Measurements from ENCODE around the gene ATXN7. TPM values are rescaled to one million over a fixed set of nuclear protein-coding genes. Genes with fewer than 3 reads are reported as not detected.

The ATXN7 gene
- total RNA-seq, 1 donor from 2014 or later = 12.6 TPM

DNA sequence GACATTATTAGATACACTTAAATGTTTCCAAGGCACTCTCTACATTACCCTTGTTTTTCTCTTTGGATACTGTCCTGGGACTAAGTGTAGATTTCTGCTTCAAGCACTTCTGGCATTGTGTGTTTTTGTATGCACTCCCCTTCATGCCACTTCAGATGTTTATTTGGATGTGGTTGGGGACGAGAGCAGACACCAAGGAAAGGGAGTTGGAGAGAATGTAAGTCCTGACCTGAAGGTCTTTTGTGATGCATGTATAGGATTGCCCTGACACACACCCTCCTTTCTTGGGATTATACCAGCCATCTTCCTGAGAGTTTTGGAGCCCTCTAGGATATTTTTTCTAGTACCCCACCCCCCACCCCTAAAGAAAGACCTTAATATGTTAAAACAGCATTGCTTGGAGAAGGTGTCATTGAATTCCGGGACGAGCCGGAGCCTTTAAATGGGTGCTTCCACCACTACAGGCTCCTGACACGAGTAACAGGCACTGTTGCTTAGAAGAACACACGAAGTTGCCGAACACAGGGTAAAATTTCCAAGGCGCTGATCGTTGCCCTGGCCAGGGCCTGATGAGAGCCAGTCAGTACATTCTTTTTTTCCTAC, 136.9 kb downstream of the ATXN7 start:
- no peak for DNase-seq
- intact Hi-C loops (cut with micrococcal nuclease) = no loop called here
- ATAC-seq = peak; percentile 33

DNA sequence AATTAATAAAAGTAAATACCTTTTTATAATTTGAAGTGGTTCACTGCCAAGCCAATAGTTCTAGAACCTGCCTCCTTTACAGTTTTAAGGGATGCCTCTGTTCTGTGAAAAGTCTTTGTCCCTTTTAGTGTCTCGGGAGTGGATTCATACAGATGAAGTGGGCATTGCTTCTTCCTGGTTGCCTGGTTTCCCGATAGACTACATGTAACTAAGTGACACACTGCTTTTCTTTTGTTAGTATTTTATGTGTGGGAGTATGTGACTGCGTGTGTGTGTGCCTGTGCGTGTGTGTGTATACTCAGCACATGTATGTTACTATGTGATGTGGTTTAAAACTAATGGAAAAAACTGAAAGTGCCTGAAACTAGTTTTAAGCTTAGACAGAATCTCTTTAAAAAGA, 138.6 kb downstream of the ATXN7 start:
- ATAC-seq (no peak), DNase-seq (no peak)
- intact Hi-C loops (cut with micrococcal nuclease) = no loop called here

DNA sequence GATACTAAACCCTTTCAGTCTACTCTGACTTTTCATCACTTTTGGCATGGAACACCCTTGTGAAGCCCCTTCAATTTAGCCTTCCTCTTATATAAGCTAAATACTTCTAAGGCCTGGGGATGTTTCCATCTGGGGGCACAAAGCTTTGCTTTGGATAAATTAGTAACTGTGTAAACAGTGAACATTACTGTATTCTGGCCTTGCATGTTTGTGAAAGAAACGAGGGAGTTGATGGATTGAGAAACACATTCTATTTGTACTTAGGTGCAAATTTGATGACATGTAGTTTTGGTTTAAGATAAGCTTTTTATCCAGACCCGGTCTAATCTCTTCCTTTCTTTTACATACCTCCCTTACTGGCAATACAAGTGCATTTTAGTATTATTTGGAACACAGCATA, 139.9 kb downstream of the ATXN7 start:
- intact Hi-C loops (cut with micrococcal nuclease) = no loop called here
- DNase-seq = no peak
- ATAC-seq = no peak

DNA sequence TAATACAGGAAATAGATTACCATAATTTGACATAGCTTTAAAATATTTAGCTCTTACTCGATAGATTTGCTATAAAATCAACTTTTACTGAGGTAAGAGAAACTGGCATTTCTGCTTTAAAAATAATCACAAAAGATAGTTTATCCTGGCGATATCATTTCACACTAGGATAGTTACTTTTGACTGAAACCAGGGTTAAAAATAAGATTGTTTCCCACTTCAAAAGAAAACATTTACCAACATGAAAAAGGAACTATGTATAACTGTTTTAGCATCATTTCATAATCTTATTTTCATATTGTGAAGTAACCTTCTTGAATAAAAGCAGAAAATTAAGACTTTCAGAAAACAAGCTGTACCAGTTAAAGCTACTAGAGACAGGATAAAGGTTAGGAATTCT, 144.3 kb downstream of the ATXN7 start:
- no peak for DNase-seq
- intact Hi-C loops (cut with micrococcal nuclease) = no loop called here
- ATAC-seq = no peak

DNA sequence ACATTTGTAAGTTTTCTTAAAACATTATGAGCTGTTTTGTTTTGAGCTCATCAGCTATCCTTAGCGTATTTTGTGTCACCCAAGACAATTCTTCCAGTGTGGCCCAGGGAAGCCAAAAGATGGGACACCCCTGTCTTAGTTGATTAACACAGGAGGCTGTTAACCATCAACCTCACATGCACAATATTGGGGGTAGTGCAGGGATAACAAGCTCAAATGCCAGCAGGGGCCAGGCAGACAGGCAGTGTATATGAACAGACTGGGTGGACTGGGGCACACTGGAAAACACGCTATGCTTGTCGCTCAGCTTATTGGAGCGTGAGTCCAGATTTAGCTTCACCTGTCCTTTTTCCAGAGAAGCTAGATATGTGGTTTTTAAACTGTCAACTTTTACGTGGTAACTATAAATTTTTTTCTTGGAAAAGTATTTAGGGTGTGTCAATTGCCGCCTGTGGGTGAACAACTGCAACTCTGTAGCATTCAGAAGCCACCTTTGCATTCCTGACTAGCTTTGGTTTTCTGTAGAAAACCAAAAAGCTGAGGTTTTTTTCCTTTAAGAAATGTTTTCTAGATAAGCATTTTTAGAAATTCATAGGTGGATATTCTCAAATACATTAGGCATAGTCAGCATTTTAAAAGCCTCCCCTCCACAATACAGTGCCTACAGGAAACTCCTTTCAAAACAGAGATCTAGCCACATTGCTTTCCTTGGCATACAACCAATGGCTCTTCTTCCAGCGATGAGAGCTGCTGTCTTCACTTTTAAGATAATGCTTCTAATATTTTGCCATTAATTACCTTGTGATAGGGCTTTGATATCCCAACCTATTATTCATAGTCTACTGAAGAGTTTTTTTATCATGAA, 145.1 kb downstream of the ATXN7 start:
- intact Hi-C loops (cut with micrococcal nuclease) = no loop called here
- DNase-seq (no peak), ATAC-seq (no peak)

DNA sequence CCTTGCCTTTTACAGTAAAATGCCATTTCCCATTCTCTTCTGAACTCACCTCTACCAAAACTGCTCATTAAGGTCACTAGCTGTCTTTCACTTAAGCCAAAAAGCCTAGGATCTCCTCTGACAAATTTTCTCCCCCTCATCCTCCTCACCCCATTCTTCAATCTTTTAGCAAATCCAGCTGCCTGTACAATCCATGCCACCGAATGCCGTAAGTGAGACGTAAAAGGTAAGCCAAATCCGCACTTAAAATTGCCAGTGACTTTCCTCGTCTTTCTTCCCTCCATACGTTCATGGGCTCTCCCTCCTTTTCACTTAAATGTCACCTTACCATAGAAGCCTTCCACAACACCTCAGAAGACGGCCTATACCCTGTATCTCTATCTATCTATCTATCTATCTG, 145.9 kb downstream of the ATXN7 start:
- intact Hi-C loops (cut with micrococcal nuclease) = no loop called here
- ATAC-seq (no peak), DNase-seq (no peak)

DNA sequence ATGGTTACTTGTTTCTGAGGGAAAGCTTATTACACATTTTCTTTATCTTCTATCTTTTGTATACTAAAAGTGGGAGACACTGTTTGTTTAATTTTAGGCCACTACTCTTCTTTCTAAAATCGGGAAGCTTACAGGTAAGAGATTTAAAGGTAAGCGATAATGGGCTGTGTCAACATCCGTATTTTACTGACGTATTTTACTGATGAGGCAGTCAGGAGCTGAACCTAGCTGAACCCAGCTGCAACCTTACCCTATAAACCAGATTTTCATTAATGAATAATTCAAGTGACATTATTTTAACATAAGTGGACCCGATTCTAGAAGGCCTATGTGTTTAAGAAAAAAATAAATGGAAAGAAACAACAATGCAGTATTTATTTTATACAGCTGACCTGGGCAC, 146.5 kb downstream of the ATXN7 start:
- DNase-seq (no peak), ATAC-seq (no peak)
- intact Hi-C loops (cut with micrococcal nuclease) = no loop called here

DNA sequence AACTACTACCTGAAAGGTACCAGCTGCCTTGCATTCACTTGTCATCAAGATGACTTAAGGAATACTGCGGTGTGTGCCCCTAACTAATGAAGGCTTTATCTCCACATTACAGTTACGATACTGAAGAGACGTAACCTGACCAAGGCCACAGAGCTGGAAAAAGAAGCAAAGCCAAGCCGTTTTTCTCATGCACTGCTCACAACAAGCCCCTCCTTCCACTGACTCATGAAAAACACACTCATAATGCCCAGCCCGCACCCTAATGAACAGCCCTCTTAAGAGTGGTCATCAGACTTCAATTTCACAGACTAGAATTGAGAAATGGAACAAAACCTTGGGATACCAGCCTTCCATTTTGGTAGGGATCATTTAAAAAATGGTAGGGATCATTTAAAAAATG, 148.0 kb downstream of the ATXN7 start:
- ATAC-seq (peak; percentile 23), DNase-seq (no peak)
- intact Hi-C loops (cut with micrococcal nuclease) = no loop called here

DNA sequence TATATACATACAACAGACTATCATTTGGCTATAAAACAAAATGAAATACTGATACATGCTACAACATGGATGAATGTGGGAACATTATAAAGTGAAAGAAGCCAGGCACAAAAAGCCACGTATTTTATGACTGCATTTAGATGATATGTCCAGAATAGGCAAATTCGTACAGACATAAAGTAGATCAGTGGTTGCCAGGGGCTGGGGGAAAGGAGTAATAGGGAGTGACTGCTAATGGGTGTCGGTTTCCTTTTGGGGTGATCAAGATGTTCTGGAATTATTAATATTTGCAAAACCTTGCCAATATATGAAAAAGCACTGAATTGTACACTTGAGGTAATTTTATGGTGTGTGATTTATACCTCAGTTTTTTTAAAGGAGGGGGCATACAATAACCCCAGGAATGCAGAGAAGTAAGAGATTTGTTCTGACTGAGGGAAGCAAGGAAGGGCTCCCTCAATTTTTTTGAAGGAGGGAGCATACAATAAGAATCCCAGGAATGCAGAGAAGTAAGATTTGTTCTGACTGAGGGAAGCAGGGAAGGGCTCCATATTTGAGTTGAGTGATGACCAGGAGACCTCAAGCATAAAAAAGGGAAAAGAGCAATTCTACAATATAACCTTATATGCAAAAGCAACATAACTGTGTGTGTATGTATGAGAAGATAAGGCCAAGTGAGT, 153.4 kb downstream of the ATXN7 start:
- DNase-seq = no peak
- no peak for ATAC-seq
- intact Hi-C loops (cut with micrococcal nuclease) = no loop called here

DNA sequence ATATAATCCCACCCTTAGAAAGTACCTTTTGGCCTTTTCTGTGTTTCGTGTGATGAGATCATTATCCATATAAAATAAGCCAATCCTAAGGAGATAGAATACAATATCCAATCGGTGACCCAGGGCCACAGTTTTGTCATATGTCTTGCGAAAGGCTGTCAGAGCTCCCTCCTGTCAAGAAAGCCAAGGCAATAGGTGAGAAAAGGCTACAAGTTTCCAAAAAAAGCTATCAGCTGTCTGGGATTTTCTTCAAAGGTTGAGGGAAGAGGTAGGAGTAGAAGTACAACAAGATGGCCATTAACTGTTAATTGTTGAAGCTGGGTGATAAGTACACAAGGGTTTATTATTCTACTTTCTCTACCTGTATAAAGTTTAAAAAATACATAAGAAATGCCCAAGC, 155.6 kb downstream of the ATXN7 start:
- ATAC-seq (no peak), DNase-seq (no peak)
- intact Hi-C loops (cut with micrococcal nuclease) = no loop called here

DNA sequence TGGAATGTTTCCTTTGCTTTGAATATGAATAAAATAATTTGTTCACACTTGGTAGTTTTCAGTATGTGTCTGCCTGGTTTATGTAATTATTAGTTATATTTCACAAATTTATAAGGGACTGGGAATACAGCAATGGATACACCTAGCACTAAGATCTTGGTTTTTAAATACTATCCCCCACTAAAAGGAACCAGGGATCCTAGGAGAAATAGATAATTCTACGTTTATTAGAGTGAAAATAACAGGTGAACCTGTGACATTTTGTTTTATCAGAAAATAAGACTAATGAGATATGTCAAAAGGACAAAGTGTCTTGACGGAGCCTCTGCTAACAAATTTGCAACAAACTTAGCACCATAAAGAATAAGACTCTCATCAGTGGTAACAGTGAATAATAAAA, 156.2 kb downstream of the ATXN7 start:
- ATAC-seq (no peak), DNase-seq (no peak)
- intact Hi-C loops (cut with micrococcal nuclease) = no loop called here

DNA sequence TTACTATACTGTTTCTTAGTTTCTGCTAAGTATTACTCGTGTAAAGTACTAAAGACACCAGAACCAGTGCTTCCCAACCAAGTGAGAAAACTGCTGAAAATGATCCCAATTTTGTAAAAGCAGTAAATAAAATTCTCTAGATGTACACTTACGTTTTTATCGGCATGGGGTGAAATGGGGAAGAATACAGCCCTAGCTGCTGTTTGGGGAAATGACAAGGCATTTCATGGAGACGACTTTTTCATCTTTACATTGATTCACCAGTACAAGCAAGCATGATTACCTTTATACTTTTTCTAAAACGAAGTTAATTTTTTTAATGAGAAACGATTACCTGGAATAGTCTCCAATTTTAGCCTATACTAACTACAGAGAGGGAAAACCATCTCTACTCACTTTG, 158.3 kb downstream of the ATXN7 start:
- intact Hi-C loops (cut with micrococcal nuclease) = no loop called here
- no peak for ATAC-seq
- no peak for DNase-seq

DNA sequence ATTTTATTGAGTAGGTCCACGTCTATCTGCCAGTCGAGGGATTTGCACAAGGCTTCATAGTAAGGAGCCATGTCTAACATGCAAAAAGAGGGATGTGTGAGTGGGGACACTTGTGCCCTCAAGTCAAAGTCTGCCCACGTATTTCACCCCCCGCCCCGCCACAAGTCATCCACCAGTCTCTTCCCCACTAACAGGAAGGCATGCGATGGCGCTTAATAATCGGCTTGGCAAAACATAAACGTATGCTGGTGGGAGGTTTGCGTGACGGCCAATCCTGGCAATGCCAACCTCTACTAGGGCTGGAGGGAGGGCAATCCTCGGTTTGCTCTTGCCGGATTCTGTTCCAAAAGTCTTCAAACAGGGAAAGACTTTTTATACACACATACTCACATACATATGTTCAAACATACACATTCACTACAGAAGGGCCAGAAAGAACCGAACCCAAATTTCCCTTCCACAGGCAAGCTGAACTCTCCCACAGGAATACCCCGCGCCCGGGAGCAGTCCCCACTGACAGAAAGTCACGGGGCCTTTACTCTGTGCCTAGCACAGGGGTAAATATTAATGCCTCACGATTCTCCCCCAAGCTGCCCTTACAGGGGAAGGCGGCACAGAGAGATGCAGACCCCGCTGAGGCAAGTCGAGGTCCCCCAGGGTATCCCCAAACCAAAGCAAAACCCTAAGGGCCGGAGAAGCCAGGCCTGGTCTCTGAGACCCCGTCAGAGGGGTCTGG, 159.0 kb downstream of the ATXN7 start:
- DNase-seq = no peak
- peak; percentile 31 for ATAC-seq
- intact Hi-C loops (cut with micrococcal nuclease) = no loop called here

DNA sequence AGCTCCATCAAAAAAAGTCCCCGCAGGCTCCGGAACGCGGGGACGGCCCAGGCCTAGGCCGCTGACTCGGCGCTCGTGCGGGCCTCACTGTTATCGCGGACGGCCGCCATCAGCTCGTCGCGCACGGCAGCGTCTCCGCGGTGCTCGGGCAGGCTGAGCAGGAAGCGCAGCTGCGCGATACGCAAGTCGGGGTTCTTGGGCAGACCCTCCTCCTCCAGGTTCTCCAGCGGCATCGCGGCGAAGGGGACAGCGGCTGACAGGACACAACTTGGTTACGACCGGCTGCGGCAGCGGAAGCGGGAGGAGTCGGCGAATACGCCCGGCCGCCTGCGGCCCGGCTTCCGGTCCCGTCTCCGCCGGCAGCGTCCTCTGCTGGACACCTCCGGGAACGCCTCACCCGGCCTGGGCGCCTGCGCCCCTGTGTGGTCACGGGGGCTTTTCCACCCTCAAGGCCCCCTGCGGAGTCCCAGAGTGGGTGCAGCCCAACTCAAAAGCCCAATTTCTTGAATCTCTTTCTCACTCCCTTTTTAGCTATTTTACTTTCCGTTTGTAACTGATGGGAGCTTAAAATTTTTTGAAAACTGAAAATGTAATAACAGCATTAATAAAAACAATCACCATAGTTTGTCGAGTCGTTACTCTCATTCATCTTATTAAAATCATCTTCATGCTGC, 159.7 kb downstream of the ATXN7 start, which contains the start of gene PSMD6:
Gene PSMD6, minus strand, starts transcription at position 308 of the 674 bp plus-strand sequence. Its CDS starts 75 bp downstream, at position 233.
- DNase-seq (peak; percentile 94), ATAC-seq (peak; percentile 97)
- intact Hi-C loops (cut with micrococcal nuclease) = no loop called here

DNA sequence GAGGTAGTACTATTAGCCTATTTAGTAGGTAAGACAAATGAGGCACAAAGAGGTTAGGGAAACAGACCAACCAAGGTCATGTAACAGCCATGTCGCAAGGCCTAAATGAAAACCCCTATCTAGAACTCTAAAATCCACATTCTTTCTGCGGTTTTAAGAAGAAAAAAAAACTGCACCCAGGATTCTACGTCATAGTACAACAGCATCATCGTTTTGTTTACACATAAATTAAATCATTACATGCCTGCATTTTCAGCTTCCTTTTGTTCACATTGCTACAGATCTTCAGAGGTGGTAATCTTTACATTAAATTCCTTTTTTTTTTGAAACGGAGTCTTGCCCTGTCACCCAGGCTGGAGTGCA, 160.2 kb downstream of the ATXN7 start:
- ATAC-seq (no peak), DNase-seq (no peak)
- intact Hi-C loops (cut with micrococcal nuclease) = no loop called here

DNA sequence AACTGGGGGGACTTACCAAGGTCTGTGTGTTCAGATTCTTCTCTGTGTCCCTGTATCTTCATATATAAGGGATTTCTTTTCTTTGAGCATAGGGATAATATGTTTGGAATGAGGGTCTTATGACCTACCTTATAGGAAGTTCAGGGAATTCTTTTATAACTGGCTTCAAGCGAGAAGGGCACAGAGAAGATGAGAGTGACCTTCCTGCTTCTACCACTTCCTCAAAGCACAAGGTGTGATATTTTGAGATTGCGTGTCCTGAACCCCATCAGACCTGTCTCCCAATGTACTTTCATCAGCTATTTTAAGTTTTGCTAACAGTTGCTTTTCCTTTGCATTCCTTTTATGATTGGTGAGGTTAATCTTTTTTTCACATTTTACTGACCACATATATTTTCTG, 162.7 kb downstream of the ATXN7 start:
- ATAC-seq (no peak), DNase-seq (no peak)
- intact Hi-C loops (cut with micrococcal nuclease) = loop anchor here (5.0 kb wide), 1 partner anchor 456 kb away; no protein-coding TSS in a partner anchor

DNA sequence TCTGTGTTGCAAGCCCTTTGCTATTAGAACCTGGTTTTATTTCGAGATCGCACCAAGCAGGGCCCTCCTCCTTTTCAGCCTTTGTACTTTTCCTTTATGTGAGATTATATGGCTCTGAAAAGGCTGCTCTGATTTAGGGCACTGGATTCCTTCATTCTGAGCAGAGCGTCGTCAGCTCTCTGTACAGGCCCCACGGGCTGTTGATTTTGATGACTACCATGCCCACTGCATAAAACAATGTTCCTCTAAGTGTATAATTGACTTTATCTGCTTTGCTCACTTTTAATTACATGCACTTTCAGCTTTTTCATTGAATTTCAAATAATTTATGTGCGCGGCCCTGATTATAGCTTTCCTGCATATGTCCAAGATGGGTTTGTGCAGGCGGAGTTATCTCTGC, 164.0 kb downstream of the ATXN7 start:
- ATAC-seq (no peak), DNase-seq (no peak)
- intact Hi-C loops (cut with micrococcal nuclease) = loop anchor here (5.0 kb wide), 1 partner anchor 455 kb away; no protein-coding TSS in a partner anchor

DNA sequence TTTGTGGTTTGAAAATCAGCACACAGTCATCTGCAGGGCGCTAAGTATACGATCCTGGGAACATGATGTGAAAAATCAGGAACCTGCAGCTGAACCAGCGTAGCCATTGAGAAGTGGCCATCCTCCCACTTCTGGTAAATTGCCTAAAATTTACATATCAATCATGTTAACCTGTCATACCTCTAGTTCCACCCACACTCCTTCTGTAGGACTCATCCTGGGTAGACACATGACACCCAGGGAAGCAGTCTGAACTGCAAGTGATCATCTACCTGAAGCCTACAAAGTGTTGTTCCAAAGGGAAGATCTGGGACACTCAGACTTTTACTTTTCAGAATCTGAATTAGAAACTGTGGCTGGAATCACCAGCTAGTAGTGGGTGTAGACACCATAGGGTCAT, 165.1 kb downstream of the ATXN7 start:
- ATAC-seq = no peak
- no peak for DNase-seq
- intact Hi-C loops (cut with micrococcal nuclease) = loop anchor here (5.0 kb wide), 1 partner anchor 454 kb away; no protein-coding TSS in a partner anchor

DNA sequence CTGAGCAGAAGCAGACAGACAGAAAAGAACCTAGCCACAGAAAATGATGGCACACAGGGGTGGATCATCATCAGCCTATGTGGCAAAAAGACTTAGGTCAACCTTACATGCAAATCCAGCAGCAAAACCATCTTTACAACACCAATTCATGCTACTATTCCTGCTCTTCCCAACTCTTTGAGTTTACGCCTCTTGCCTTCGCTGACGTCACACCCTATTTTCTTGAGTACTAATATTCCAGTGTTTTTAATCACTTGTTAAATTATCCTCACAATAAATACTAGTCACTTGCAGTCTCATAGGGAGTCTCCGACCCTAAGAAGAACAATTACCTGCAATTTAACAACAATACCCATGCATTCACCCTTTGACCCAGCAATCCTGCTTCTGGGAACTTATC, 165.6 kb downstream of the ATXN7 start:
- no peak for ATAC-seq
- no peak for DNase-seq
- intact Hi-C loops (cut with micrococcal nuclease) = loop anchor here (5.0 kb wide), 1 partner anchor 453 kb away; no protein-coding TSS in a partner anchor

Measured in left ventricle myocardium superior (tissue), 1 donor.